ENCODE results near the gene OSBP. TPM values are rescaled to one million over a fixed set of nuclear protein-coding genes. Genes with fewer than 3 reads are reported as not detected.
"Not testable (repeated sequence)": the region's sequence is repeated elsewhere in the genome, so short reads cannot be mapped to it uniquely, and the experiment has no call there.

Gene OSBP
- polyA plus RNA-seq, 1 donor (not counting 4 experiments of a cell fraction or from before 2014, with no cell fraction given), result 31.9 TPM

DNA sequence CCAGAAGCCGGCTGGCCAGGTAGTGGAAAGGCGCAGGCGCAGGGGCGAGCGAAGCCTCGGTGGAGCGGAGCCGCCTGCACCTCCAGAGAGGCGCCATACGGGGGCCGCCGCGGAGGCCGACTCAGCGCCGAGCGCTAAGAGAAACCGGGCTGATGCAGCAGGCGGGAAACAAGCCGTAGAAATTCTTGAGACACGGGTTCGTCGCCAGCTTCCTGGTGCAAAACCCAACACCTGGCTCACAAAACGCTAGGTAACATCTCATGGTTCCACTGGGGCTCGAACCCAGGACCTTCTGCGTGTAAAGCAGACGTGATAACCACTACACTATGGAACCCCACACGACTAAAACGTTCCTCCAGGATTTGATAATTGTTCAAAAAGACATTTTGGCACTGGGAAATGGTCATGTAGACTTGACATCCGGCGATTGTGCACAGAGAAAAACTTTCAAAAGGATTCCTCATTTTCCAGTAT lies 65.2 kb downstream of the OSBP start:
- no peak for FAIRE-seq
- Histone ChIP-seq H3K9me3 (ENCODE audit: control insufficient read depth, low read depth, low read length) (no peaks in the 10 kb centered on the region), H4K20me1 (ENCODE audit: control insufficient read depth, extremely low read depth, insufficient read depth, low read length) (no peaks in the 10 kb centered on the region), H3K4me3 (ENCODE audit: control insufficient read depth in 2 of 3, extremely low read depth in 1 of 3, insufficient read depth in 2 of 3, low read depth in 1 of 3, low read length in 3 of 3) (peak overlapping the region; percentile 43 to 88 (median 69)), H3K4me2 (ENCODE audit: control insufficient read depth, extremely low read depth, insufficient read depth, low read depth, low read length) (peak overlapping the region; percentile 92), H3K9me1 (ENCODE audit: control insufficient read depth, extremely low read depth, insufficient read depth, low read length) (no peaks in the 10 kb centered on the region), H3K79me2 (ENCODE audit: control insufficient read depth, insufficient read depth, low read length) (no peaks in the 10 kb centered on the region), H3K9ac (ENCODE audit: control insufficient read depth, extremely low read depth, insufficient read depth, low read length) (peak overlapping the region; percentile 84), H2AFZ (ENCODE audit: control insufficient read depth, low read length) (peak overlapping the region; percentile 60), H3K27me3 (ENCODE audit: control insufficient read depth, extremely low read depth, insufficient read depth, low read length) (no peaks in the 10 kb centered on the region), H3K4me1 (ENCODE audit: control insufficient read depth, extremely low read depth, insufficient read depth, low read length) (peaks cover 9% of the 10 kb centered on the region), H3K36me3 (ENCODE audit: control insufficient read depth in 2 of 2, extremely low read depth in 1 of 2, insufficient read depth in 2 of 2, low read length in 2 of 2) (no peaks in the 10 kb centered on the region), H3K27ac (ENCODE audit: control insufficient read depth, insufficient read depth, low read length) (peak overlapping the region; percentile 92)
- dilution Hi-C loops (cut with MboI; ENCODE audit: extremely low pct_ligation_motif_present, low sequenced_read_pairs), result no loop called here
- TF ChIP-seq EZH2 (IDR thresholded peaks at IDR 0.05; ENCODE audit: low read length), result no peak
- TF ChIP-seq, protein P1, sequence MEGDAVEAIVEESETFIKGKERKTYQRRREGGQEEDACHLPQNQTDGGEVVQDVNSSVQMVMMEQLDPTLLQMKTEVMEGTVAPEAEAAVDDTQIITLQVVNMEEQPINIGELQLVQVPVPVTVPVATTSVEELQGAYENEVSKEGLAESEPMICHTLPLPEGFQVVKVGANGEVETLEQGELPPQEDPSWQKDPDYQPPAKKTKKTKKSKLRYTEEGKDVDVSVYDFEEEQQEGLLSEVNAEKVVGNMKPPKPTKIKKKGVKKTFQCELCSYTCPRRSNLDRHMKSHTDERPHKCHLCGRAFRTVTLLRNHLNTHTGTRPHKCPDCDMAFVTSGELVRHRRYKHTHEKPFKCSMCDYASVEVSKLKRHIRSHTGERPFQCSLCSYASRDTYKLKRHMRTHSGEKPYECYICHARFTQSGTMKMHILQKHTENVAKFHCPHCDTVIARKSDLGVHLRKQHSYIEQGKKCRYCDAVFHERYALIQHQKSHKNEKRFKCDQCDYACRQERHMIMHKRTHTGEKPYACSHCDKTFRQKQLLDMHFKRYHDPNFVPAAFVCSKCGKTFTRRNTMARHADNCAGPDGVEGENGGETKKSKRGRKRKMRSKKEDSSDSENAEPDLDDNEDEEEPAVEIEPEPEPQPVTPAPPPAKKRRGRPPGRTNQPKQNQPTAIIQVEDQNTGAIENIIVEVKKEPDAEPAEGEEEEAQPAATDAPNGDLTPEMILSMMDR (optimal IDR thresholded peaks at IDR 0.05 in 1 of 3, IDR thresholded peaks at IDR 0.05 in 1 of 3, conservative IDR thresholded peaks at IDR 0.05 in 1 of 3; ENCODE audit: extremely low read depth in 1 of 3, insufficient read depth in 2 of 3, low read length in 3 of 3), result peak; percentile 26 to 60 (median 33)
- DNase-seq (ENCODE audit: low read depth, low spot score), result no peak

DNA sequence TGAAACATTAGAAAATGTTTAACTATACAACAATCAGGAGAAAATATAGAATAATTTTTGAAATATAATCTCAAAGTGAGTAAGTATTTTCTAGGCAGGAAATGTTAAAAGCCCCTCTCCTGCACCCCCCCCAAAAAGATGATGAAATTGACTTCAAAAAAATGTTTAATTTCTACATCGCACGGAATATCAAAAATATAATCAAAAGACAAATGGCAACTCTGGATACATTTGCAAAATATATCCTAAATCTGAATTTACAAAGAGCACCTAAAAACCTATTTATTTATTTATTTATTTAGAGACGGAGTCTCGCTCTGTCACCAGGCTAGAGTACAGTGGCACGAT lies 67.3 kb downstream of the OSBP start:
- no peaks in the 10 kb centered on the region for H3K9me3 ChIP-seq (ENCODE audit: control insufficient read depth, low read depth, low read length)
- no peaks in the 10 kb centered on the region for H3K27me3 ChIP-seq (ENCODE audit: control insufficient read depth, extremely low read depth, insufficient read depth, low read length)
- no peak overlapping the region for H3K4me3 ChIP-seq (ENCODE audit: control insufficient read depth in 2 of 3, extremely low read depth in 1 of 3, insufficient read depth in 2 of 3, low read depth in 1 of 3, low read length in 3 of 3)
- H2AFZ ChIP-seq (ENCODE audit: control insufficient read depth, low read length), result no peak overlapping the region
- H4K20me1 ChIP-seq (ENCODE audit: control insufficient read depth, extremely low read depth, insufficient read depth, low read length), result no peaks in the 10 kb centered on the region
- H3K9me1 ChIP-seq (ENCODE audit: control insufficient read depth, extremely low read depth, insufficient read depth, low read length), result no peaks in the 10 kb centered on the region
- H3K36me3 ChIP-seq (ENCODE audit: control insufficient read depth in 2 of 2, extremely low read depth in 1 of 2, insufficient read depth in 2 of 2, low read length in 2 of 2), result no peaks in the 10 kb centered on the region
- TF ChIP-seq, protein P1 (optimal IDR thresholded peaks at IDR 0.05 in 1 of 3, IDR thresholded peaks at IDR 0.05 in 1 of 3, conservative IDR thresholded peaks at IDR 0.05 in 1 of 3; ENCODE audit: extremely low read depth in 1 of 3, insufficient read depth in 2 of 3, low read length in 3 of 3), result no peak
- no peak for TF ChIP-seq EZH2 (IDR thresholded peaks at IDR 0.05; ENCODE audit: low read length)
- no peak overlapping the region for H3K9ac ChIP-seq (ENCODE audit: control insufficient read depth, extremely low read depth, insufficient read depth, low read length)
- no peak overlapping the region for H3K4me2 ChIP-seq (ENCODE audit: control insufficient read depth, extremely low read depth, insufficient read depth, low read depth, low read length)
- H3K27ac ChIP-seq (ENCODE audit: control insufficient read depth, insufficient read depth, low read length), result no peak overlapping the region
- FAIRE-seq (no peak), DNase-seq (ENCODE audit: low read depth, low spot score) (no peak)
- dilution Hi-C loops (cut with MboI; ENCODE audit: extremely low pct_ligation_motif_present, low sequenced_read_pairs), result no loop called here
- H3K4me1 ChIP-seq (ENCODE audit: control insufficient read depth, extremely low read depth, insufficient read depth, low read length), result peaks cover 13% of the 10 kb centered on the region
- no peaks in the 10 kb centered on the region for H3K79me2 ChIP-seq (ENCODE audit: control insufficient read depth, insufficient read depth, low read length)

DNA sequence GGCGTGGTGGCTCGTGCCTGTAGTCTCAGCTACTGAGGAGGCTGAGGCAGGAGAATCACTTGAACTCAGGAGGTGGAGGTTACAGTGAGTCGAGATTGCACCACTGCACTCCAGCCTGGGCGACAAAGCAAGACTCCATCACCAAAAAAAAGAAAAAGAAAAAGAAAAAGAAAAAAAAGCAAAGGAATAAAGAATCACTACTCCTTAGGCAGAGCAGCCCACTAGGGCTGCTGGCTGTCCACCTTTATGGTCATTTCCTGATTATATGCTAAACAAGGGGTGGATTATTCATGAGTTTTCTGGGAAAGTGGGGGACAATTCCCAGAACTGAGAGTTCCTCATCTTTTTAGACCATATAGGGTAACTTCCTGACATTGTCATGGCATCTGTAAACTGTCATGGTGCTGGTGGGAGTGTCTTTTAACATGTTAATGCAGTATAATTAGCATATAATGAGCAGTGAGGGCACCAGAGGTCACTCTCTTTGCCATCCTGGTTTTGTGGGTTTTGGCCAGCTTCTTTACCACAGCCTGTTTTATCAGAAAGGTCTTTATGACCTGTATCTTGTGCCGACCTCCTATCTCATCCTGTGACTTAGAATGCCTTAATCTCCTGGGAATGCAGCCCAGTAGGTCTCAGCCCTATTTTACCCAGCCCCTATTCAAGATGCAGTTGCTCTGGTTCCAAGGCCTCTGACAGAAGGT lies 67.8 kb downstream of the OSBP start:
- peaks cover 13% of the 10 kb centered on the region for H3K4me1 ChIP-seq (ENCODE audit: control insufficient read depth, extremely low read depth, insufficient read depth, low read length)
- H3K36me3 ChIP-seq (ENCODE audit: control insufficient read depth in 2 of 2, extremely low read depth in 1 of 2, insufficient read depth in 2 of 2, low read length in 2 of 2); H3K27ac ChIP-seq (ENCODE audit: control insufficient read depth, insufficient read depth, low read length); H3K9me3 ChIP-seq (ENCODE audit: control insufficient read depth, low read depth, low read length); H2AFZ ChIP-seq (ENCODE audit: control insufficient read depth, low read length); FAIRE-seq; H3K4me3 ChIP-seq (ENCODE audit: control insufficient read depth in 2 of 3, extremely low read depth in 1 of 3, insufficient read depth in 2 of 3, low read depth in 1 of 3, low read length in 3 of 3); DNase-seq (ENCODE audit: low read depth, low spot score); H3K9me1 ChIP-seq (ENCODE audit: control insufficient read depth, extremely low read depth, insufficient read depth, low read length); H3K79me2 ChIP-seq (ENCODE audit: control insufficient read depth, insufficient read depth, low read length); H4K20me1 ChIP-seq (ENCODE audit: control insufficient read depth, extremely low read depth, insufficient read depth, low read length); H3K27me3 ChIP-seq (ENCODE audit: control insufficient read depth, extremely low read depth, insufficient read depth, low read length); H3K4me2 ChIP-seq (ENCODE audit: control insufficient read depth, extremely low read depth, insufficient read depth, low read depth, low read length); H3K9ac ChIP-seq (ENCODE audit: control insufficient read depth, extremely low read depth, insufficient read depth, low read length); dilution Hi-C loops (cut with MboI; ENCODE audit: extremely low pct_ligation_motif_present, low sequenced_read_pairs): not testable (repeated sequence)
